ENCODE measurements around the gene PTGDR2.

Gene PTGDR2

DNA sequence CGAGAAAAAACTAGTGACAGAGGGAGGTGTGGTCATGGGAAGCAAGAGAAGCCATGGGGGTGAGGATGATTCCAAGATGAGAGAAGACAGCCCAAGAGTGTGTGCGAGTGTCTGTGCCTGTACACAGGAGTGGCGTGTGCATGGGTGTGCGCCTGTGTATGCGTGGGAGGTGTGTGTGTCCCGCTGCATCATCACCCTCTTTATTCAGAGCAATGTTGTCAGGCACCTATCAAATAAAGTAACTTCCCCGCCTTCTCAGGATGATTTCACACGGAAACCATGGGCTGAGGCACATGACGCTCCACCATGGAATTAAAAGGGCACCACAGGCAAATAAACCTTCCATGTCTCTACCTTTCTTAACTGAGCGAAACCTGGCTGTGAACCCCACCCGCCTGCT lies 46.1 kb downstream of the PTGDR2 start:
- DNase-seq (ENCODE audit: low spot score): no peak

DNA sequence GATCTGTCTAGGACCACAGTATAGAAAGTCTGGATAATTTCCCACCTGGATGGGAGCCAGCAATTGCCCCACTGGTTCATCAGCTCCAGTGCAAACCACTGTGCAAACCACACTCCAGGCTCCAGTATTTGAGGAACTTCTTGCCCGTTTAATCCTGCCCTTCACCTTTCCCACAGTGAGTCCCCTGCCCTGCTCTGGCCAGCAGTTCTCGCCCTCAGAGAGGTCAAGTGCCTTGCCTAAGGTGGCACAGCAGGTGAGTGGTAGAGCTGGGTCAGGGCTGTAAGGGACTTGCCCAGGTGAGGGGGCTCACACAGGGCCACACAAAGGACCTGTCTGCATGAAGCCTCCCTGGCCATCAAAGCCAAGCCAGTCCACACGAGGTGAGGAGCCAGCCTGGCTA lies 46.5 kb downstream of the PTGDR2 start:
- no peak for DNase-seq (ENCODE audit: low spot score)

DNA sequence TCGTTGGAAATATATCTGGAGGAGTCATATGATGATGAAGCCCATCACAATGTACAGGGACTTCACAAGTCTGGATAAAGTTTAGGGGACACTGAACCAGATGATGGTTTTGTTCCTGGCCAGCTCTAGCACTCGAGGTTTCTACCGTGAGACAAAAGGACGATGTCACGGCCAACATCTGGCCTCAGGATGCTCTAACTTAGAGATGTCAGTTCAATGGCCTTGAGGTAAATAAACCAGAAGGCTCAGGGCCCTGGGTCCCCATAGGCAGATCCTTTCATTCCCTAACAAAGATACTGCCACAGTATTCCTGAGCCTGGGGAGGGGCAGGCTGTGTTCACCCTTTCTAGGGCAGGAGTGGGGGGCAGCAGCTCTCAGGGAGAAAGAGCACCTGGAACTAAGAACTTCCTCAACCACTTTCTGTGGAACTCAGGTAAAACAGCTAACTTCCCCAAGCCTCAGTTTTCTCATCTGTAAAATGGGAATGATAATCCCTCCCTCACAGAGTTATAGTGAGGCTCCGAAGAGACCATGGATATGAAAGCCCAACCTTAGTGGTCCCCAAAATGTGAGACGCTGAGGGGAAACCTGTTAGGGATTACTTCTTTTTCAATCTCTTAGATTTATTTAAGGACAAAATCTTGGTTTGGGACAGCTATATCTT lies 52.3 kb downstream of the PTGDR2 start:
- no peak for DNase-seq (ENCODE audit: low spot score)

- DNase-seq (ENCODE audit: low spot score): no peak
These were observed 54.6 kb downstream of the PTGDR2 start for GRCh38 chr11:60801194-60801593.
